Lower leg skin (tissue), 4 donors: ENCODE data around the gene ABCA13. TPM values are rescaled to one million over a fixed set of nuclear protein-coding genes. Genes with fewer than 3 reads are reported as not detected.

ENCODE experiments used
- DNase-seq, 2 donors: peaks; one replicate each; pipeline ENCODE4 v3.0.0-alpha.2; 2019; ENCODE audit warnings: low spot score in 2 of 2
- H3K4me3 ChIP-seq: fragments of 200-600 bp; sonication (generic); 2 replicates; pipeline ENCODE4 v1.5.1; 2017; ENCODE audit warnings: mild to moderate bottlenecking, low read depth; ENCODE audit not compliant: poor library complexity, severe bottlenecking
- POLR2A ChIP-seq, 2 donors: fragments of 450-650 bp; IDR thresholded peaks; one replicate each; pipeline ENCODE4 v1.6.1; 2016 to 2017; ENCODE audit warnings: antibody characterized with exemption in 2 of 2, mild to moderate bottlenecking in 1 of 2, moderate library complexity in 1 of 2
- WGBS, 2 donors: methylation state at CpG; one replicate each; pipeline ENCODE4 v1.1.5; 2018; 5-methylcytosine and 5-hydroxymethylcytosine counted together
- intact Hi-C: fragments of 100-400 bp; cut with DNase I; formaldehyde crosslinking; loops from one replicate; pipeline ENCODE4 v1.15.0; 2023; ENCODE audit warnings: low total_unique reads
- total RNA-seq, 4 donors: library from RNA; depleted of rRNA; stranded (reverse); fragments of >200 nt; gene quantifications; one replicate each; pipeline ENCODE4 v1.1.0, GENCODE V29; 2016
- TF ChIP-seq, protein P1 (sequence below), 3 donors: fragments of 450-650 bp; IDR thresholded peaks; one replicate each; pipeline ENCODE4 v1.5.1; 2016; ENCODE audit warnings: antibody characterized with exemption in 3 of 3, mild to moderate bottlenecking in 3 of 3, moderate library complexity in 2 of 3

The ABCA13 gene
- total RNA-seq, 4 donors from 2014 or later: 0.08 to 1.7 (median 0.52) TPM

DNA sequence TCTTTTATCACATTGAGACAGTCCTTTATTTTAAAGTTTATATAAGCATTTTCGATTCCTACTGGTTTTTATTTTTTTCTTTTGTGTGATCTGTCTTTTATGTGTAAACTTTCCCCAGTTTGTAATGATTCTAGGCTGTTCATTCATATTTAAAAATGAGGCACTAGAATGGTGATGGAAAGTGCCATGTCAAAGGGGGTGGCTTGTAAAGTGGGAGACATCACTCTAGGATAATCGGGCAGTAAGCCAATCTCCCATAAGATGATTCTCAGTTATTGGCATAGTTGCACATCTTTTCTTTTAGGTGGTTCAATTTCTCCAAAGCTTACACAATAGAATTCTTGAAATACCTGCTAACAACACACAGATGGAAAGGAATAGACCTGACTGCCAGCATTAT lies 90.4 kb downstream of the ABCA13 start:
- intact Hi-C loops: no loop called here
- no peak for DNase-seq
- no peak overlapping the region for H3K4me3 ChIP-seq
- TF ChIP-seq POLR2A (IDR thresholded peaks at IDR 0.05): no peak
- TF ChIP-seq, protein P1, sequence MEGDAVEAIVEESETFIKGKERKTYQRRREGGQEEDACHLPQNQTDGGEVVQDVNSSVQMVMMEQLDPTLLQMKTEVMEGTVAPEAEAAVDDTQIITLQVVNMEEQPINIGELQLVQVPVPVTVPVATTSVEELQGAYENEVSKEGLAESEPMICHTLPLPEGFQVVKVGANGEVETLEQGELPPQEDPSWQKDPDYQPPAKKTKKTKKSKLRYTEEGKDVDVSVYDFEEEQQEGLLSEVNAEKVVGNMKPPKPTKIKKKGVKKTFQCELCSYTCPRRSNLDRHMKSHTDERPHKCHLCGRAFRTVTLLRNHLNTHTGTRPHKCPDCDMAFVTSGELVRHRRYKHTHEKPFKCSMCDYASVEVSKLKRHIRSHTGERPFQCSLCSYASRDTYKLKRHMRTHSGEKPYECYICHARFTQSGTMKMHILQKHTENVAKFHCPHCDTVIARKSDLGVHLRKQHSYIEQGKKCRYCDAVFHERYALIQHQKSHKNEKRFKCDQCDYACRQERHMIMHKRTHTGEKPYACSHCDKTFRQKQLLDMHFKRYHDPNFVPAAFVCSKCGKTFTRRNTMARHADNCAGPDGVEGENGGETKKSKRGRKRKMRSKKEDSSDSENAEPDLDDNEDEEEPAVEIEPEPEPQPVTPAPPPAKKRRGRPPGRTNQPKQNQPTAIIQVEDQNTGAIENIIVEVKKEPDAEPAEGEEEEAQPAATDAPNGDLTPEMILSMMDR (IDR thresholded peaks at IDR 0.05): no peak
- 77 to 84% methylated on average over 2 of the region's 2 CpGs for WGBS, 2 donors

DNA sequence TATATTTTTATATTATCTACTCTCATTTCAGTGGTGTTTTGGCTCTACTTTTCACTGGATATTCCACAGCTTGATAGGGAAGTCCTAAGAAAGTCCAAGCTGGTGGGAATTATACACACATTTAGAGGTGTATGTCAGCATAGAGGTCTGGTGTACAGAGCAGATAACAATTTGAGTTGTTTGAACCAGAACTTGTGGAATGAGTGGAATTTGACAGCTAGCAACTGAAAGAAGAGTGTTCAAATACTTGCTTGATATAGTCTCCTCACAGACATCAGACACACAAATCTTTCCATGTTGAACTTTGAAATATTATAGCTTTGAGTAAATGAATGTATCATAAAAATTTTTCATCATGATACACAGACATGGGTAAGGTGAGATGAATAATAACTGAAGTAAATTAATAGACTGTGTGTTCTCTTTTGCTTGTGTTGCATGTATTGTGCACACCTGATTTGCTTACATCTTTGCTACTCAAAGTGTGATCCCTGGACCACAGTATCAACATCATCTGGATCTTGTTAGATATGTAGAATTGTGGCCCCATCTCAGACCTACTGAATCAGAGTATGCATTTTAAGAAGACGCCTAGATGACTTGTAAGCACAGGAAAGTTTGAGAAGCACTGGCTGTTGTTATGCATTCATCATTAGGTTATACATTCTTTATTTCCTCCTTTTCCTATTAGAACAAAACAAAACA lies 91.5 kb downstream of the ABCA13 start:
- intact Hi-C loops: no loop called here
- H3K4me3 ChIP-seq: no peak overlapping the region
- no peak for DNase-seq
- 57 to 73% methylated on average over 1 of the region's 1 CpG for WGBS, 2 donors
- TF ChIP-seq, protein P1 (IDR thresholded peaks at IDR 0.05): no peak
- no peak for TF ChIP-seq POLR2A (IDR thresholded peaks at IDR 0.05)

DNA sequence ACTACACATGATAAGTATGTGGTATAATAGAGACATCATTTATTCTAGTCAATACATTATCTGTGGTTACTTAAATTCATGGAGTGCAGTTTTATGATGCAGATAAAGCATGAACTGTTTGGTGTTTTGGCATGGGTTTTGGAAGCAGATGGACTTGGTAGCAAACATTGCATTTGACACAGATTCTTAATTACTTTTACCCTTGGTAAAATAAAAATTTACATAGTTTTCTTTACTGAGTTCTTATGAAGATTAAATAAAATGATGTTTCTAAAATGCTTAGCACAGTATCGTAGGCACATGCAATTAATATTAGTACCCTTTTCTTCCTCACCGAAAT lies 92.0 kb downstream of the ABCA13 start:
- no peak overlapping the region for H3K4me3 ChIP-seq
- TF ChIP-seq POLR2A (IDR thresholded peaks at IDR 0.05): no peak
- TF ChIP-seq, protein P1 (IDR thresholded peaks at IDR 0.05): no peak
- intact Hi-C loops: no loop called here
- WGBS, 2 donors: 90 to 93% methylated on average over 2 of the region's 2 CpGs
- DNase-seq: no peak

DNA sequence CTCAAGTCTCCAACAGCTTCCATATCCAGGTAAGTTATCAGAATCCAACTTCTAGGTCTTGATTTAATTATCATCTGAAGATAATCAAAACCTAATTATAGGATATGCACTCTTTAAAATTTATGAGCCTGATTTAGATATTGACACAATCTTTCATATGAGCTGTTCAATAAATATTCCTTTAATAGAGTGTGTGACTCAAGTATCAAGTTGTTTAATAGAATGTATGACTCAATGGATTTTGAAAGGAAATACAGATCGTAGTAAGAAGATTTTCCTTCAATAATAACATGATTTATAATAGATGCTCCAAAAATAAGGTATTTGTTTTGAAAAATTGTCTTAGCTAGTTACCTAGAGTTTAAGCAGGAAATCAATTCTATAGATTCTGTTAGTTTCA lies 97.8 kb downstream of the ABCA13 start:
- intact Hi-C loops: no loop called here
- DNase-seq: no peak
- TF ChIP-seq POLR2A (IDR thresholded peaks at IDR 0.05): no peak
- TF ChIP-seq, protein P1 (IDR thresholded peaks at IDR 0.05): no peak
- H3K4me3 ChIP-seq: no peak overlapping the region
- WGBS, 2 donors: 69 to 71% methylated on average over 1 of the region's 1 CpG

DNA sequence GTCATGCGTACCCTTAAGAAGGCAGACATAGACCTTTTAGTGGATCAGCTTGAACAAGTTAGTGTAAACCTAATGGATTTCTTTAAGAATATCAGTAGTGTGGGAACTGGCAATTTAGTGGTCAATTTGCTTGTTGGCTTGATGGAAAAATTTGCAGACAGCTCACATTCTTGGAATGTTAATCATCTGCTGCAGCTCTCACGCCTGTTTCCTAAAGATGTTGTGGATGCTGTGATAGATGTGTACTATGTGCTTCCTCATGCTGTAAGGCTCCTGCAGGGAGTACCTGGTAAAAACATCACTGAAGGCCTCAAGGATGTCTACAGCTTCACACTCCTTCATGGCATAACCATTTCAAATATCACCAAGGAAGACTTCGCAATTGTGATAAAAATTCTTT lies 103.4 kb downstream of the ABCA13 start:
- 76% methylated on average over 3 of the region's 3 CpGs for WGBS, 2 donors
- no peak for DNase-seq
- H3K4me3 ChIP-seq: no peak overlapping the region
- TF ChIP-seq, protein P1 (IDR thresholded peaks at IDR 0.05): no peak
- intact Hi-C loops: no loop called here

DNA sequence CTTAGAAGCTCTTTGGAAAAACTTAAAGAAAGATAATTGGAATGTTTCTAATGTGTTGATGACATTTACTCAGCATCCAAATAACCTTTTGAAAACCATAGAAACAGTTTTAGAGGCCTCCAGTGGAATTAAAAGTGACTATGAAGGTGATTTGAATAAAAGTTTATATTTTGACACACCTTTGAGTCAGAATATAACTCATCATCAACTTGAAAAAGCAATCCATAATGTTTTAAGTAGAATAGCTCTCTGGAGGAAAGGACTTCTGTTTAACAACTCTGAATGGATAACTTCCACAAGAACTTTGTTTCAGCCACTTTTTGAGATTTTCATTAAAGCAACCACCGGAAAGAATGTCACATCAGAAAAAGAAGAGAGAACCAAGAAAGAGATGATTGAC lies 108.2 kb downstream of the ABCA13 start:
- TF ChIP-seq POLR2A (IDR thresholded peaks at IDR 0.05): no peak
- TF ChIP-seq, protein P1 (IDR thresholded peaks at IDR 0.05): no peak
- DNase-seq: no peak
- intact Hi-C loops: no loop called here

More for the DNA sequence above, 108.2 kb downstream of the ABCA13 start:
- H3K4me3 ChIP-seq: no peak overlapping the region
- 73 to 74% methylated on average over 1 of the region's 1 CpG for WGBS, 2 donors
